Activated gamma-delta T cell treated with Interleukin-2 at 50 U/mL for 16 hours (primary cell): ENCODE data around the gene EML5.
A peak's percentile ranks its signal among the peaks of the same experiment; 100 is the strongest.
"Not testable (repeated sequence)": the region's sequence is repeated elsewhere in the genome, so short reads cannot be mapped to it uniquely, and the experiment has no call there.

Experiments
- DNase-seq: peaks from one replicate; pipeline ENCODE4 v3.0.0-alpha.2; 2020

The EML5 gene

DNA sequence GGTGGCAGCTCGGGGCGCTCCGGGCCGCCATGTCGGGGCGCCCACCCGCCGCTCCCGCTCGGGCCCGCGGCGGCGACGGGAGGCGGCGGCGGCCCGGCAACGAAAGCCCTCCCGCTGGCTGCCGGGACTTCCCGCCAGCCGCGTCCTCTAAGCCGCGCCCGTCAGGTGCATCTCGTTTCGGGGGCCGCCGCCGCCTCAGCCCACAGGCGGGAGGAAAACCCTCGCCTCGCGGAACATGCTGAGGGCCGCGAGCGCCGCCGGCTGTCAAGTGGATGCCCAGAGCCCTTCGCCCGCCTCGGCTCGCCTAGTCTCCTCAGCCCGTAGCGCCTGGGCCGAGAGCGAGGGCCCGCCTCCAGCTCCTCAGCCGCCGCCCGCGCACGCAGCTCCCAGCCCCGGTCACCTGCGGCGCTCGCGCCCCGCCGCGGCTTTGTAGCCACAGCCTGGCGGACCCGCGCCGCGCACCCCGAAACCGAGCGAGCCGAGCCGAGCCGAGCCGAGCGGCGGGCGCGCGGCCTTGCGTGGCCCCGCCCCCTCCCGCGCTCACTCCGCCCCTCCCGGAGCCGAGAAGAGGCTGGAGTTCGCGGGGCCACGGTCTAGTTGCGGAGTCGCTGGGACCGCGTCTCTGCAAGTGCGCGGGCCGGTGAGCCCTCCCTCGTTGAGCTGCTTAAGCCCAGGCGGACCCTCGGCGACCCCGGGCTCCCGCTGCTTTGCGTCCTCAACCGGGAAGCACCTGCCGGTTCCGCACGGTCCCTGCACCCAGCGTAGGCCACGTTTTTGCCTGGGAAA, at the start of gene EML5:
TSS of gene EML5 (minus strand) at position 481 of the 786 bp plus-strand sequence. CDS start at position 31, 450 bp downstream.
- DNase-seq, result peak; percentile 72

DNA sequence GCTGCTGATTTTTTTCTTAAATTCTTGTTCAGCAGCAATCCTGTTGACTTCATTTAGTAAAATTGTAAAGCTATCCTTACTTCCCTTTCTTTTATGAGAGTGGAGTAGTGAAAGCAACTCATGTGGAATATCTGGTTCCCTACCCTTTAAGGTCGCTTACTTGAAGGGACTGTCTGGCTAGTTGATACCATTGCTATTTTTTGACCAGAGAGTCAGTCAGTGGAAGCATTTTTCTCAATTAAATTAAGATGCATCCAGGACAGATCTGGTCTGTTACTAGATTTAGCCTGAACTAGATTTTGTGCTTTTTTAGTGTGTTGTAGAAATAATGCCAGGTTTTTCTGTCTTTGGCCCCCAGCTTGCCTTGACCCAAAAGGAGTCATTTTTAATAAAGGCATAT, 49.7 kb upstream of the EML5 start:
- no peak for DNase-seq

DNA sequence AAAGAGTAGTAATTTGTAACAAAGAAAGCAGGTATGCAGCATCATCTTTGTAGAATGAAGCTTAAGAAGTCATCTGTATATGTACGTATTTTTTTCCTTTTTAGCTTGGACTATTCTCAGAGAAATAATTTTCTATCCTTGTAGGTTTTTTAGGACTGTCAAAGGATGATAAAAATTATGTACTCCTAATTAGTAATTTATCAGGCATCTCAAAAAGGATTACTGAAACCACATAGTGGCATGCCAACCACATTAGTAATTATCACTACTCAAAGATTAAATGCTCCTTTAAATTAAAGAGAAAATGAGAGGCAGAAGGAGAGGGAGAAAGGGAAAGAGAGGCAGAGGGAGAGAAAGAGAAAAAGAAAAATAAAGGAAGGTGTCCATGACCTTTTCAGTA, 49.0 kb upstream of the EML5 start:
- no peak for DNase-seq

DNA sequence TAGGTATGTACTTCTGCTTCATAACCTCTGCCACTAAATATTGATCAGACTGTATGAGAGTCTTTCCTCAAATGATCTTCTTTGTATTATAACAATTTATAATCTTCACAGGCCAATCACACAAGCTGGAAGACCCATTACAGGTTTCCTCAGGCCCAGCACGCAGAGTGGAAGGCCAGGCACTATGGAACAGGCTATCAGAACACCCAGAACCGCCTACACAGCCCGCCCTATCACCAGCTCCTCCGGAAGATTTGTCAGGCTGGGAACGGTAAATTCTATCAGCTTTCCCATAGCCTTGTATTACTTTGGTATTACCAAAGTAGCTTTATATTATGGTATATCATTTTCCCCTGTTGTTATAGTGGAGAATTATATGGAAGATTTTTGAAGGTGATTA, 48.2 kb upstream of the EML5 start:
- no peak for DNase-seq

DNA sequence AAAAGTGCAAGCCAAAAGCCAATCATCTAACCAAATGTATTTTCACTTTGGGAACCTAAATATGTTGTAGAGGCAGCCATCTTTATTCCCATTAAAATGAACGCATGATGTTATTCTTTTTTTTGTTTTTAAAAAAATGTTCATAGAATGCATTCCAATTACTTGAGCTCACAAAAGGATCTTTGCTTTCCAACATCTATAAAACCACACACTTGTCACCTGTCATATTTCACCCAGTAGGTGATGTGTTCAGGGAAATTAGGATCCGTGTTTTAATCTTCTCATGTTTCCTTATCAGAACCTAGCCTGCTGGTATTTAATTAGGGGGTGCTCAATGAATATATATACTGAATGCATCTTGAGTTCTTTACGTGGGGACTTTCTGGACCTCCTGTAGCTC, 45.3 kb upstream of the EML5 start:
- no peak for DNase-seq

DNA sequence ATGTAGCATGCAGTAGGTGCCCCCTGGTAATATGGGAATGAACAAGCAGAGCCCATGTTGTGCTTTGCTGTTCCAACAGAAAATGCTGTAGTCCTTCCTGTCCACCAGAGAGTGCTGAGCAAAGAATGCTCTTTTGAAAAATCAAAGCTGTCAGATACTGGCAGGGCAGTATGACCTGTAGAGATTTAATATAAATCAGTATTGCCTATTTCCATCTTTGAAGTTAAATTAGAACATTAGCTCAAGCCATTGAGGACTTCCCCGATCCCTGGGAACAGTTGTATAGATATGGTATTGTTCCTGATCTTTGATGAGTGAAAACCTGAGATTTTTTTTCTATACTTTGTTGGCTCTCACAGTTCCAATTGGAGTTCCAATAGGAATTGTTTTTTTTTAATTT, 44.7 kb upstream of the EML5 start:
- no peak for DNase-seq

DNA sequence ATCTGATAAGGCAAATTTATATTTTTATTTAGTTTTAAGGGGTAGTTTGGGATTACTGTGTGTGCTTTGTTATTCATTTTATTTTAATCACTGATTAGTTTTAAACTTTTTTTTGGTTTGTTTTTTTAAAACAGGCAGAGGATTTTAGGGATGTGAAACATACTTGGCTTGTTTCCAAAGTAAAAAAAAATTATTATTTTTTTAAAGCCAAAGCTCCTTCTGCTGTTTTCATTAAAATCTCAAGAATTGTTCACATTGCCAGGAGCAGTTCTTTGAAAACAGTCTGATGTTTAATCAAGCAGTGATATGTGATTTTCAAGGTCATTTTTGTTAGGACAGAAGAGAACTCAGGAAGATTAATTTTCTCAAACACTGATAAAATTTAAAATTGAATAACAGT, 42.9 kb upstream of the EML5 start:
- no peak for DNase-seq

DNA sequence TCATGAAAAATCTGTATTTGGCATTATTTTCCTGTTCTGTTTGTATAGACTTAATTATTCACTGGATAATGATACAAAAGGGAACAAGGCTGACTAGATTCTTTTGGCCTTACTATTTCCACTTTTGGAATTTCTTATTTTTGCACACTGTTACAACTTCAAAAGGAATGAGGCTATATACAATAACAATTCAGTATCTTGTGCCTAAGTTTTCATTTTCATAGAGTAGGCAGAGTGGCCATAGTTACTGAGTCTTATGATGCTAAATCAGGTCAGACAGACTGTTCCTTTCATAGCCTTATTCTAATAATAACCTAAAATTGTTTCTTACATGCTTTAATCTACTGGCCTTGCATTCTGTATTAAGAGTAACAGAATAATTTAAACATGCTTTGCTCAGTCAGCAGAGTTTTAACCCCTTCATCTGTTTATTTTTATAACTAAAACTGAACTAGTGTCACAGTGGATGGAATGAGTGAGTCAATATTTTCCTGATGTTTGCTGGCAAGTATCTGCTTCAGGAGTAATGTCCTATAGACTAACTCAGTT, 42.2 kb upstream of the EML5 start:
- DNase-seq, result no peak

DNA sequence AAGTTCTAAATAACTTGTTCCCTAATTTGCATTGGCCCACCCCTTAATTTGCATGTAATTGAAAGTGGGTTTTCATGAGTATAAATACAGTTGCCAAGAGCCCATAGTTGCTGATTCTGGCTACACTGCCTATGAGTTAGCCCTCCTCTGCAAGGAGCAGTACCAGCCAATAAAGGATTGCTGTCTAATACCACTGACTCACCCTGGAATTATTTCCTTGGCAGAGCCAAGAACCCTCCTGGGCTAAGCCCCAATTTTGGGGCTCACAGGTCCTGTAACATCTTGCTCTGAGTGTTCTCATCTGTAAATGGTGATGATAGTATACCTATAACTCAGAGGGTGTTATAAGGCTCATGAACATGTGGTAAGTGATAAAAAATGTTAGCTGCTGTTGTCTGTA, 38.5 kb upstream of the EML5 start:
- no peak for DNase-seq

DNA sequence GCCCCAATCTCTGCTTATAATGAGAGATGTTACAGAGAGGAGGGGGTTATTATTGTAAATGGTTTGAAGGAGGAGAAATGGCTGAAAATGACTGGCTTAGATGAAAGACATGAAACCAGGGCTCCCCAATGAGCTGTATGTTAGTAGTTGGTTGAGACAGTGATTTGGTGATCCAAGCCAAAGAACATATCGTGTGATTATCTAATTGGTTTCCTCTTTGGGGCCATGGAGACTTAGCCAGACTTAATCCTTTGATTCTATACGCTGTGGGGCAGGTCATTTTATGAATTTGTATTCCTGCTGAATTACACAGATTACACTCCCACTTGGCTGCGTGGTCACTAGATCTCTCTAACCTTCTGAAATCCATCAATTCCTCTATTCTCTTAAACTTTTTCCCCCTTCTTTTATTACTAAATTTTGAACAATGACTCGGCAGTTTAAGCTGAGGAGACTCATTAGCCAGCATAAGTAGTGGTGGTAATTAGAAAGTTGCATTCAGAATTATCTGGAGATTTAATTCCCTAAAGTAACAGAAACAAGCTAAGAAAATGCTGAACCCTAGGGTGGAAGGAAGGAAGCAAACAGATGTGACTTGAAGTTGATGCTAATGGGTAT, 37.0 kb upstream of the EML5 start:
- no peak for DNase-seq

DNA sequence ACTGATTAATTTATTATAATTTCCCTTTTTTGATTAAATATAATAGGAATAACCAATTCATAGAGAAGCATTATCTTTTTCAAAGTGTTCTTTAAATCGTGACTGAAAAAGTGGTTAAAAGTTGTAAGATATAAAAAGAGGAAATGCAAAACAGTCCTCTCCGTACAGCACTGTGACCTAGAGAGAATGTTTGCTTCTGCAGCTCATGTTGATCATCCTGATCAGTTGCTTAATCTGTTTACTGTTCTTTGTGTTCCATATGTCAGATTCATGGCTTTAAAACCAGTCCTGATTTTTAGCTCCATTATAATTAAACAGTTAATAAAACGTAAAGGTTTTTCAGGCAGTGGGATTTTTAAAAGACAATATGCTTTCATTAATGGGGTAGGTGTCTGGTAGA, 36.4 kb upstream of the EML5 start:
- DNase-seq, result no peak

DNA sequence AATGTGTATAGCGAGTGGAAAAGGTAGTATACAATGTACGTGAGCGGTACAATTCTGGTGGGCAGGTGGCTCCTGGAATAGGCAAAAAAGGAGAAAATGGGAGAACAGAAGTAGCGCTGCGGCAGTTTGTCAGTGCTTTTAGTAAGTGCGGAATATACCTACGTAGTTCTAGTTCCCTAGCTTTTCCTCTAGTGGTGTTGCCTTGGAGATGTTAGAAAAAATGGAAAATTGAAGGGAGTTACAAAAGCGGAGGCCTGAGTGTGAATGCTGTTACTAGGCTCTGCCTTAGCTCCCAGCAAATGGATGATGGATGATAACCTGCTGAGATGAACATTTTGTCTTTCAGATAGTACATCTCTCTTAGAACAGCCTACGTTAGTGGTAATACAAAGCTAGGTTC, 32.8 kb upstream of the EML5 start:
- DNase-seq, result no peak

DNA sequence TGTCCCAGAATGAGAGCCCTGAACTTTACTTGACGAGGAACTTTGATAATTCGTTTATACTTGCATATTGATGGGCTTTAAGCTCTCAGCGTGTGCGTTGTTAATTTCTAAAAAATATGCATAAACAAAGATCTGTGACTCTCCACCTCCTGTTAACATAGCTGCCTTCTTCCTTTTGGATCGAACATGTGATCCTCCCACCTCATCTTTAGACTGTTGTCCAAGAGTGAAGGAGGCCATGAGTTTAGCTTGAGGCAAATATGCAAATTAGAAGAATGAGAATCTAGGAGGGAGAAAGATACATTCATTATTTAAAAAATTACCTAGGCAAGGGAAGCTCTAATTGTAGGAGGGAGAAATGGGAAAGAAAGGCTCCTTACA, 32.3 kb upstream of the EML5 start:
- no peak for DNase-seq

DNA sequence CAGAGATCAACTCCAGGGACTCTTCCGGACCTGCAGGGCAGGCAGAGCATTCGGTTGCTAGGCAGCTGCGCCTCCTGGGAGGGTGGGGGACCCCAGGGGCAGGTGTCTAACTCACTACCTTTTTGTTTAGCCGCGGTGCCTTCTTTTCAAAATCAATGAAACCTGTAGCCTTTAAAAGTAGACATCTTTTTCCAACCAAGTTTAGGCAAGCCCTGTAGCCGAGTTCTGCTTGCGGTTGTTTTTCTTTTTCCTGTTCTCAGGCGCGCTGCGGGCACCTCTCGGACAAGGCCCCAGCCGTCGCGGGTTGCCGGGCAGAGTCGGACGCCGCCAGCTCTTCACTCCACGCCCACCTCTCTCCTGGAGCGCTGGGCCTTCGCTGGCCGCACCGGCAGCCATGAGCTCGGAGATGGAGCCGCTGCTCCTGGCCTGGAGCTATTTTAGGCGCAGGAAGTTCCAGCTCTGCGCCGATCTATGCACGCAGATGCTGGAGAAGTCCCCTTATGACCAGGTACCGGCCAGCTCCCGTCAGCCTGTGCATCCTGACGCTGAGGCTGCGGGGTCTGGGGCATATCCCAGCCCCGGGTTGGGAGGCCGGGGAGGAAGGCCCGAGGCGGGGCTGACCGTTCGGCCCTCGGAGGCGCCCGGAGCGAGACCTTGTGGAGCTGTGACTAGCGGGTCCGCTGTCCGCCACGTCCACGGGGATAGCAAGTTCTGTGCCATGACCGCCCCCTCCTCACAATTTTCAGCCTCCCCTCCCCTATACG, 31.7 kb upstream of the EML5 start, which contains the start of gene TTC8:
TSS of gene TTC8 (plus strand) at position 338 of the 764 bp plus-strand sequence. CDS start at position 395, 57 bp downstream.
- peak; percentile 79 for DNase-seq

DNA sequence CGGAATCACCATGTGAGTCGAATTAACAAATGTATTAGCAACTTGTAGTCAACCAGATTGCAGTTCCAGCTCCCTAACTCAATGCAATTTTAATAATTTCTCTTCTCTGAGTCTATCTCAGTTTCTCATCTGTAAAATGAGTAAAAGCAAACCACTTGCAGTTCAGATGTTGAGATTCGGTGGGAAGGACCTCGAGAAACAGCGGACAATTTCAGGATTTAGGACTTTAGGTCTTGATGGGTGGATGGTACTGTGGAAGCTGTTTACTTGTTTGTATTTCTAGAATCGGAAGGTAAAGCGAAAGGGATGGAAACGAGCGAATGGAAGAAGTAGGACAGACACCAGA, 31.2 kb upstream of the EML5 start:
- DNase-seq, result no peak

DNA sequence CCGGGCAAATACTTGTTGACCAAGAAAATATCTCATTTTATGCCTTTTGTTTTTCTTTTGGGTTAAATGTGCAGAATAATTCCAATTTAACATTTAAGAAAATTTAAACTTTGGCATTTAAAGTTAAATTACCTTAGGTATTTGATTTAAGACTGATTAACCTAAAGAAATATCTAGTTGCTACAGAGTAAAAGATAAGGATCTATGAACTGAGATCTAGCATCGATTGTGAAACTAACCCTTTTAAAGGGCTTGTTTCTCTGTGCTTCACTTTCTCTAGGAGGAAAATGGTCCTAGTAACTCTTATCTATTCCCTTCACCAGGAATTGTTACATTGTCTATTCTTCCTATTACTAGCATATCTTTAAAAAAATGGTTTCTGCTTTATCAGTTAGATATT, 29.1 kb upstream of the EML5 start:
- DNase-seq, result no peak

DNA sequence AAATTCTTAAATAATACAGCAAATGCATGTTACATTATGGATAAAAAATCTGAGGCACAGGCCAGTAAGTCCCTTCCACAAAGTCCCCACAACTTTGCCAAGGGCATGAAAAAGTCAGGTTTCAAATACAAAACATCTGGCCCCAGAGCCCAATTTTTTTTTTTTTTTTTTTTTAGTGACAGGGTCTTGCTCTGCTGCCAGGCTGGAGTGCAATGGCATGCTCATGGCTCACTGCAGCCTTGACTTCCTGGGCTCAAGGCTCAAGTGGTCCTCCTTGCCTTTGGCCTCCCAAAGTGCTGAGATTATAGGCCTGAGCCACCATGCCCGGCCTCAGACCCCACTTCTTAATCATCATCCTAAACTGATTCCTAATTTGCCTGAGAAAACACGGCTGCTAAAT, 28.6 kb upstream of the EML5 start:
- no peak for DNase-seq

DNA sequence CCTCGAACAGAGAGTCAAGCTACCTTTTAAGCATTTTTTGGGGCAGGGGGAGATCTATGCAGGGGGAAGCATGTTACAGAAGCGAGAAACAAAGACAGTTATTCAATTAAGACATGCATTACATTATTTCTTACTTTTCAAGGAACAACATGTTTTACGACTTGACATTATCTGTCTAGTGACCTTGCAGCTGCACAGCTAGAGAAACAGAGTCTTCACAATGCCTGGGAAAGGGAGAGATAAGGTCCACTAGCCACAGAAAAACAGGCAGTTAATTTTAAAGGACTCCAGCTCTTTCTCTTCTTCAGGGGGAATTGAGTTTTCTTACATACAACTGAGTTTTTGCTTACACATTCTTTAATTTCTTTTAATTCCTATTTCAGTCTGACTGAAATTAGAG, 26.9 kb upstream of the EML5 start:
- DNase-seq, result not testable (repeated sequence)

DNA sequence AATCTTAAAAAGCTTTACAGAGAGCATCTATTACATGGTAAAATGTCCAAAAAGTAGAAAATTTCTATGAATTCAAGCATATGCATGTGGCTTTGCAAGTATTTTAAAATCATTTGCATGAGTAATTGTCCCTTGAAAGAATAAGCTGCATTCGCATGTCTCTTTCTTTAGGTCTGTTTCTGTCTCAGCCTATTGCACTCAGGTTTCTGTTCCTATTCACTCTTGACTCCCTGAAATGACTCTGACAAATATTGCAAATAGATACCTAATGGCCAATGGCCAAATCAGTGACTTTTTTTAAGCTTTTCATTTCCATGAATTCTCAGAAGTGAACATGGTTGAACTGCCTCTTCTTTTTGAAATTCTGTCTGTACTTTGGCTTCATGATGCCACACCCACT, 25.3 kb upstream of the EML5 start:
- no peak for DNase-seq

DNA sequence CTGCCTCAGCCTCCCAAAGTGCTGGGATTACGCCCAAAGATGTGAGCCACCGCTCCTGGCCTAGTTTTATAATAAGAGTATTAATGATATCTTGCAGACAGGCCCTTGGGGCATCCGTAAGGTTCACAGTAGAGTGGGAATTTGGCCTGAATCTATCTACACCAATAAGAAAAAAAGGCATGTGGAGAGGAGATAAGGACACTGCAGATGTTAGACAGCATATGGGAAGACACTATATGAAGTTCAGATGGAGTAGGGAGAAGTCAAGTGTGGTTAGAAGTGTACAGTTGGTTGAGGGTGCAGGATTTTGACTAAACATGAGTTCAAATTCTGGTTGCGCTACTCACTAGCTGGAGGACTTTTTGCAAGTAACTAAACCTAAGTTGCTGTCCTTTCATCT, 23.2 kb upstream of the EML5 start:
- DNase-seq, result no peak

DNA sequence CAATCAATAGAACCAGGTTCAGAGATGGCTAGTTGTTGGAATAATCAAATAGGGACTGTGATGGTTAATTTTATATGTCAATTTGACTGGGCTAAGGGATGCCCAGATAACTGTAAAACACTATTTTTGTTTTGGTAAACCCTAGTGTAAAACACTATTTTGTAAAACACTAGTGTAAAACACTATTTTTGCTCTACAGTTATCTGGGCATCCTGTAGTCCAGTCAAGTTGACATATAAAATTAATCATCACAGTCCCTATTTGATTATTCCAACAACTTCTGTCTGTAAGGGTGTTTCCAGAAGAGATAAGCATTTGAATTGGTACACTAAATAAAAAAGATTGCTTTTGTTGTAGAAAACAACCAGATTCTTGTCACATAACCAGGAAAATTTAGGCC, 15.6 kb upstream of the EML5 start:
- DNase-seq, result no peak

DNA sequence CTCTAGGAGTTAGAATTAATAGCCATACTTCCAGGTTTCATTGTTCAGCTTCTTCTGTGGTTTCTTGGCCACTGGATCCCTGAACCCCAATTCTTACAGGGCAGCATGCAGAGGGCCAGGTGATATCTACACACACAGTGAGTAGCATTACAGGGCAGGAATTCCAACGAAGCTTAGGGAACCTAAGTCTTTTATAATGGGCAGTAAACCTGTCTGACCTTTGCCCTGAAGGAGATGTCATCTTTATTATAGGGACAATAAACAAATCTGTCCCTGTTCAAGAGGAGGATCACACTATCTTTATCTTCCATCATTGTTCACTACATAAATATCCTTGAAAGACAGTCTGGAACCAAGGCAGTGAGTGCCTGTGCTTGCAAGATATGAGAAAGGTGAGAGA, 11.7 kb upstream of the EML5 start:
- no peak for DNase-seq

DNA sequence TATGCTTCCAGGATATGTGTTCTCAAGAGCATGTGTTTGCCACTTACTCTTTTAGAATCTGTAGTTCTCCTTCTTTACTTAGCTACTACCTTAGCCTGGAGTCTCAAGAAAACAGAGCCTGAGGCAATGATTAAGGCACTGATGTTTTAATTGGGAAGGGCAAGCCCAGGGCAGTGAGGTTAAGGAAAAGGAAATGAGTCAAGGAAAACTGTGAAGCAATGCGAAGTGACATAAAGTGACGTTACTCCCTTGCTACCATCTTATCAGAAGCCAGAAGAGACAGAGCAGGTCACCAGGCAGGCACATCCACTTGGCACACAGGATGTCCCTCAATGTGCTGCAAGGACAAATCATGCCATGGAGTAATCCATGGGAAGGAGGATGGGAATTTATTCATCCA, 11.3 kb upstream of the EML5 start:
- no peak for DNase-seq

DNA sequence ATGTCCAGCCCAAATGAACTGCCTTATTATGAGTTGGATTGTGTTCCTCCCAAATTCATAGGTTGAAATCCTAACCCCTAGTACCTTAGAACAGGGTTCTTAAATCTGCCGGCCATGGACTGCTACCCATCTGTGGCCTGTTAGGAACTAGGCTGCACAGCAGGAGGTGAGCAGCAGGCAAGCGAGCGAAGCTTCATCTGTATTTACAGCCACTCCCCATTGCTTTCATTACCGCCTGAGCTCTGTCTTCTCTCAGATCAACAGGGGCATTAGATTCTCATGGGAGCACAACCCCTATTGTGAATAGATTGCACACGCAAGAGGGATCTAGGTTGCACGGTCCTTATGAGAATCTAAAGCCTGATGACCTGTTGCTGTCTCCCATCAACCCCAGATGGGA, 9.8 kb upstream of the EML5 start:
- no peak for DNase-seq
